Gastroesophageal sphincter (tissue), 4 donors: ENCODE measurements around the gene CXXC1. TPM values are rescaled to one million over a fixed set of nuclear protein-coding genes. Genes with fewer than 3 reads are reported as not detected.

ENCODE experiments used
- ATAC-seq: fragments of 150-250 bp; one replicate; pipeline ENCODE4 v1.9.1; 2016; ENCODE audit warnings: mild to moderate bottlenecking, moderate library complexity
- H3K27ac ChIP-seq, 4 donors: fragments of 200-600 bp; sonication (generic) in 3 of 4; 1 replicate in 3 of 4; 2 replicates in 1 of 4; pipeline ENCODE4 v1.5.1; 2016 to 2019
- H3K27me3 ChIP-seq: fragments of 200-600 bp; sonication (generic); one replicate; pipeline ENCODE4 v1.5.1; 2019
- H3K36me3 ChIP-seq, 2 donors: fragments of 200-600 bp; sonication (generic); one replicate each; pipeline ENCODE4 v1.5.1; 2019; ENCODE audit warnings: control low read depth in 1 of 2
- H3K4me1 ChIP-seq, 3 donors: fragments of 200-600 bp; sonication (generic); 1 replicate in 2 of 3; 2 replicates in 1 of 3; pipeline ENCODE4 v1.5.1; 2016 to 2019; ENCODE audit warnings: control low read depth in 2 of 3
- H3K4me3 ChIP-seq, 2 donors: fragments of 200-600 bp; sonication (generic); one replicate each; pipeline ENCODE4 v1.5.1; 2019; ENCODE audit warnings: mild to moderate bottlenecking in 1 of 2, moderate library complexity in 1 of 2
- H3K9me3 ChIP-seq, 3 donors: fragments of 200-600 bp; sonication (generic); one replicate each; pipeline ENCODE4 v1.5.1; 2017 to 2019; ENCODE audit warnings: control low read depth in 2 of 3
- EP300 ChIP-seq: sonication (generic); formaldehyde crosslinking; IDR thresholded peaks from one replicate; pipeline ENCODE4 v1.6.1; 2017; ENCODE audit warnings: antibody characterized with exemption, mild to moderate bottlenecking
- POLR2A ChIP-seq, 2 donors: fragments of 450-650 bp; IDR thresholded peaks; one replicate each; pipeline ENCODE4 v1.6.1; 2017; ENCODE audit warnings: antibody characterized with exemption in 2 of 2, mild to moderate bottlenecking in 2 of 2, moderate library complexity in 1 of 2
- POLR2AphosphoS5 ChIP-seq: sonication (generic); formaldehyde crosslinking; IDR thresholded peaks from one replicate; pipeline ENCODE4 v1.6.1; 2017; ENCODE audit warnings: antibody characterized with exemption
- WGBS, 2 donors: methylation state at CpG; one replicate each; pipeline ENCODE4 v1.1.5; 2018; ENCODE audit warnings: low coverage in 1 of 2; 5-methylcytosine and 5-hydroxymethylcytosine counted together
- total RNA-seq, 4 donors: library from RNA; depleted of rRNA; stranded (reverse); fragments of >200 nt; gene quantifications; one replicate each; pipeline ENCODE4 v1.1.0, GENCODE V29; 2016
- TF ChIP-seq, protein P1 (sequence below), 4 experiments: fragments of 200-600 bp in 2 of 4; fragments of 450-650 bp in 2 of 4; sonication (generic) in 1 of 4; IDR thresholded peaks; one replicate each; pipeline ENCODE4 v1.5.1; 2017 to 2019; ENCODE audit warnings: antibody characterized with exemption in 4 of 4, mild to moderate bottlenecking in 2 of 4, moderate library complexity in 2 of 4

The CXXC1 gene
- total RNA-seq, 4 donors from 2014 or later, result 44.4 to 54.9 (median 51.5) TPM

DNA sequence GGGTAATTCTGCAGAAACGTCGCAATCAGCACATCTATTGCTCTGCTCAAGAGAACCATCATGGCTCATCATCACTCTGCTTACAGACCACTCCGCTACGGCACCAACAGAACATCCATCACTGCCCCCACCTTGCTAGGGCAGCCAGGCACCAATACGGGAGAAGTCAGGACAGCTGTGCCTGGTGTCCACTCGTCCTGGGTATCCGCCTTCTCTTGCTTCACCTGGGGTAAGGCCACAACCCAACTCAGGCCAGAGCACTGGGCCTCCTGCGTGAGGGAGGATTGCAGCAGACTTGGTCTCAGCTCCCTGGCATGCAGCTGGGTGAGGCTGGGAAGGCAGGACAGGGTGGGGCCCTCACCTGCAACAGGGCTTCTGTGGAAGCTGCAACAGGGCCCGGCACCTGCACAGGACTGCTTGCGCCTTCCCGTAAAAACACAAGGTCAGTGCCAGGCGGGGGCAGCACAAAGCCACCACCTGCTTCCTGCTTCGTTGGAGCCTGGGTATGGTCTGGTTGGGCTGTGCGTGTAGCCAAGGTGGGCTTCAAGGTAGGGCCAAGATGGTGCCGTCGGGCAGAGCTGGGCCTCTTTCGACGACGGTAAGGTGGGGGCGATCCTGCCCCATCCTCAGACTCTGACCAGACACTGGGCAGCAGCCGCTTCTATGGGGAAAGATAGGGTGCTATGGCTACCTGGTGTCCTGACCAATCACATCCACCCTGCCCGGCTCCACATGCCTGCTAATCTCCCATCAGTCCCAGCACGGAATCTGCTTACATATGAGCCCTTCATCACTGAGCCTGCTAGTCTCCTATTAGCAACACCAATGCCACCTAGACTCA, 14.1 kb downstream of the CXXC1 start:
- ATAC-seq, result no peak
- H3K4me1 ChIP-seq, result peaks cover 0 to 2% (median 0%) of the 10 kb centered on the region in 3 donors
- 83 to 90% methylated on average over 2 to 7 of the region's 23 CpGs for WGBS, 2 donors
- H3K36me3 ChIP-seq, result peaks cover 0 to 93% of the 10 kb centered on the region in 2 donors
- TF ChIP-seq, protein P1, sequence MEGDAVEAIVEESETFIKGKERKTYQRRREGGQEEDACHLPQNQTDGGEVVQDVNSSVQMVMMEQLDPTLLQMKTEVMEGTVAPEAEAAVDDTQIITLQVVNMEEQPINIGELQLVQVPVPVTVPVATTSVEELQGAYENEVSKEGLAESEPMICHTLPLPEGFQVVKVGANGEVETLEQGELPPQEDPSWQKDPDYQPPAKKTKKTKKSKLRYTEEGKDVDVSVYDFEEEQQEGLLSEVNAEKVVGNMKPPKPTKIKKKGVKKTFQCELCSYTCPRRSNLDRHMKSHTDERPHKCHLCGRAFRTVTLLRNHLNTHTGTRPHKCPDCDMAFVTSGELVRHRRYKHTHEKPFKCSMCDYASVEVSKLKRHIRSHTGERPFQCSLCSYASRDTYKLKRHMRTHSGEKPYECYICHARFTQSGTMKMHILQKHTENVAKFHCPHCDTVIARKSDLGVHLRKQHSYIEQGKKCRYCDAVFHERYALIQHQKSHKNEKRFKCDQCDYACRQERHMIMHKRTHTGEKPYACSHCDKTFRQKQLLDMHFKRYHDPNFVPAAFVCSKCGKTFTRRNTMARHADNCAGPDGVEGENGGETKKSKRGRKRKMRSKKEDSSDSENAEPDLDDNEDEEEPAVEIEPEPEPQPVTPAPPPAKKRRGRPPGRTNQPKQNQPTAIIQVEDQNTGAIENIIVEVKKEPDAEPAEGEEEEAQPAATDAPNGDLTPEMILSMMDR (IDR thresholded peaks at IDR 0.05), result no peak
- no peak for TF ChIP-seq EP300
- TF ChIP-seq POLR2AphosphoS5, result no peak
- no peak for TF ChIP-seq POLR2A (IDR thresholded peaks at IDR 0.05)
- no peak overlapping the region for H3K4me3 ChIP-seq
- no peaks in the 10 kb centered on the region for H3K9me3 ChIP-seq
- H3K27me3 ChIP-seq, result no peaks in the 10 kb centered on the region
- no peak overlapping the region for H3K27ac ChIP-seq

DNA sequence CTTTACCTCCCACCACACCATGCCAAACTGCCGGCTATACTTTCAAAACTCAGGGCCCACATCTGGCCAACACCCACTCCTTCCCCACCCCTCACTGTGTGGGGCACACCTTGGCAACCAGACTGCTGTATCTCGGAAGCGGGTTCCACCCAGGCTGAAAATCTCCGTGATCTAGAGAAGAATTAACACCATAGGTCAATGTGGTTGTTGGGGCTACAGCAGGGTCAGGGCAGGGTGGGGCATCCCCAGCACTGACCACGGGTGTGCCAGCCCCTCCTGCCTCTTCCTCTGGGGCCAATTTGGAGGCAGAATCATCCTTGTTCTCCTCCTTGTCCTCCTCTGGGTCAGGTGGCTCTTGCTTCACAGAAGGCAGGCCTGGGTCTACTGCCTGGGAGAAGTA, 14.9 kb downstream of the CXXC1 start:
- Histone ChIP-seq H3K4me1 (peaks cover 0 to 9% (median 0%) of the 10 kb centered on the region in 3 donors), H3K27me3 (no peaks in the 10 kb centered on the region), H3K9me3 (no peaks in the 10 kb centered on the region), H3K36me3 (peaks cover 0 to 88% of the 10 kb centered on the region in 2 donors), H3K4me3 (no peak overlapping the region), H3K27ac (no peak overlapping the region)
- ATAC-seq, result no peak
- 88% methylated on average over 2 of the region's 5 CpGs; no CpG with 5 or more reads in 1 of the 2 donors for WGBS, 2 donors
- TF ChIP-seq EP300, result no peak
- no peak for TF ChIP-seq POLR2AphosphoS5
- TF ChIP-seq POLR2A (IDR thresholded peaks at IDR 0.05), result no peak

DNA sequence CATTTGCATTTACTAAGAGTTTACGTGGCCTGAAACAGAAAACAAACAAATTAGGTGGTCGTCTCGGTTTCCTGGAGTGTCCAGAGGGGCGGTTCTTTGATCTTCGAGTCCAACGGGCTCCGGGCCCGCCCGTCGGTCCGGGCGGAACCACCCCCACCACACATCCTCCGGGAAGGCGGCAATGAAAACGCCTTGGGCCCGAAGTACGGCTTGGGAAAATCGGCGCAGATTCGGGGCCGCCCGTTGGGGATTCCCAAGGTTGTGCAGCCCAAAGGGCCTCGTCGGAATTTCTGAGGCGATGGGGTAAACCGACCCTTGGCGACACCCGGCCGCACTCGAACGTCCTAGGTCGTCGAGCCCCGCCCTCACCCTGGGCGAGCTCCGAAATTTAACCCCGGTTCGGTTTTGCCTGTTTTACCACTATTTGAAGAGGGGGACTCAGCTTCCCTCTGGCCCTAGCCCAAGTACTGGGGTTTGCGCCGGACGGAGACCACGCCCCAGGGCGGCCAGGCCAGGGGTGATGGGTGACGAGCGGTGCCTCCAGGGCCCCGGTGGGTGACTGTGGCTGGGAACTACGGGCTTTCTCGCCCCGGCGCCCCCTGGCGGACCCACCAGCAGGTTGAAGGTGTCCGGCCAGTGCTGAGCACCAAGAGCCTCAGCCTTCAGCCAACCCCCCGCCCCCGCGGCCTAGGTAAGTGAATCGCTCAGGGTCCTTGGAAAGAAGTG, 19.3 kb downstream of the CXXC1 start:
- no peaks in the 10 kb centered on the region for H3K27me3 ChIP-seq
- peak; percentile 7 to 22 for TF ChIP-seq POLR2A (IDR thresholded peaks at IDR 0.05)
- TF ChIP-seq EP300, result no peak
- TF ChIP-seq POLR2AphosphoS5, result no peak
- TF ChIP-seq, protein P1 (IDR thresholded peaks at IDR 0.05), result peak; percentile 44 to 81 (median 71)
- peaks cover 0 to 26% (median 5%) of the 10 kb centered on the region in 3 donors for H3K4me1 ChIP-seq
- H3K27ac ChIP-seq, result peak overlapping the region; percentile 5 to 86 (median 77)
- peak overlapping the region; percentile 35 to 56 for H3K4me3 ChIP-seq
- 12 to 16% methylated on average over 5 to 16 of the region's 56 CpGs for WGBS, 2 donors
- peaks cover 0 to 44% of the 10 kb centered on the region in 2 donors for H3K36me3 ChIP-seq
- ATAC-seq, result peak; percentile 76
- no peaks in the 10 kb centered on the region for H3K9me3 ChIP-seq

DNA sequence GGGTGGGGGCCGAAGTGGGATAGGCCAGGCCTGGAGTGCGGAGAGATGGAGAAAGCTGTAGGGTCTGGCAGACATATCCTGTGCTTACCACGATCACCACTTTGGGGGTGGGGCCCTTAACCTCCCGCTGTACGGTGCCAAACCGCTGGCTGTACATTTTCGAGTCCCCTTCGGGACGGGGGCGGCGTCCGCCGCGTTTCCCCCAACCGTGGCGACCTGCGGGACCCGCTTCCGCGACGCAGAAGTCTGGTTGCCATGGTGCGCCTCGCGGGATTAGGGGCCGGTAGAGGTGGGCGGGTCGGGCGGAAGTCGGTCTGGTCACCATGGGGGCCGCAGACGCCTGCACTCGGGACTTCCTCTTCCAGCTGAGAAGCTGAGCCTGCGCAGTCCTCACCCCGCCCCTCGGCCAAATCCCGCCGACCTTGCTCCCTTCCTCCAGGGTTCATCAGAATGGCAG, 21.2 kb downstream of the CXXC1 start, which contains the start of gene CFAP53:
CFAP53 (minus strand) TSS at position 248 of the 457 bp plus-strand sequence; CDS start at position 157, 91 bp downstream.
- peaks cover 0 to 25% of the 10 kb centered on the region in 2 donors for H3K36me3 ChIP-seq
- H3K27ac ChIP-seq, result peak within 1 kb of the TSS in 3 of 4 donors; percentile 26 to 55 (median 32)
- H3K9me3 ChIP-seq, result no peaks in the 10 kb centered on the region
- no peaks in the 10 kb centered on the region for H3K27me3 ChIP-seq
- peak within 1 kb of the TSS; percentile 53 to 69 for H3K4me3 ChIP-seq
- ATAC-seq, result peak; percentile 96
- TF ChIP-seq, protein P1 (IDR thresholded peaks at IDR 0.05), result no peak
- TF ChIP-seq POLR2AphosphoS5, result peak; percentile 41
- H3K4me1 ChIP-seq, result peaks cover 0 to 26% (median 5%) of the 10 kb centered on the region in 3 donors
- WGBS, 2 donors, result 0 to 2% methylated on average over 6 to 7 of the region's 37 CpGs

DNA sequence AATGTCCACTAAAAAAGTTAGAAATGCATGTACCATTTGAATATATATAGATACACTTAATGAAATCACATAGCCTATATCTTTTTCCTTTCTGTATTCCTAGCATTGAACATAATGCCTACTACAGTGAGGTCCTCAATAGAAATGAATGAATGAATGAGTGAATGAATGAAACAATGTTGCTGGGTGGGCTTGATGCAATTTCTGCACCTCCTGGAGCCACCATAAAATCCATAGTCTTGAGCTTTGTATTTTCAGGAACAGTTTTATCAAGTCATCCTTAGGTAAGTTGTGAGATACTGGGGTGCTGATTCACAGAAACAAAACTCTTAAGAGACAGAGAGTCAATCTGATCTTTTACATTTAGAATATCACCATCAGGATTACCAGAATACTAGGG, 24.5 kb downstream of the CXXC1 start:
- no peaks in the 10 kb centered on the region for H3K27me3 ChIP-seq
- no peaks in the 10 kb centered on the region for H3K9me3 ChIP-seq
- TF ChIP-seq EP300, result no peak
- TF ChIP-seq POLR2AphosphoS5, result no peak
- TF ChIP-seq POLR2A (IDR thresholded peaks at IDR 0.05), result no peak
- TF ChIP-seq, protein P1 (IDR thresholded peaks at IDR 0.05), result no peak
- no peak overlapping the region for H3K4me3 ChIP-seq
- no peak overlapping the region for H3K27ac ChIP-seq
- no peak for ATAC-seq
- peaks cover 0 to 19% (median 5%) of the 10 kb centered on the region in 3 donors for H3K4me1 ChIP-seq
- no peaks in the 10 kb centered on the region for H3K36me3 ChIP-seq
